Stimulated activated CD4-positive, alpha-beta T cell treated with anti-CD3 and anti-CD28 coated beads, Interleukin-12 subunit alpha, Interleukin-12 subunit beta, amount 100 ng/mL, for 4 hours (primary cell): Measurements from ENCODE around the gene SBF1.
A peak's percentile ranks its signal among the peaks of the same experiment; 100 is the strongest.

Experiments used
- DNase-seq: peaks from one replicate; pipeline ENCODE4 v3.0.0-alpha.2; 2020

Gene SBF1

DNA sequence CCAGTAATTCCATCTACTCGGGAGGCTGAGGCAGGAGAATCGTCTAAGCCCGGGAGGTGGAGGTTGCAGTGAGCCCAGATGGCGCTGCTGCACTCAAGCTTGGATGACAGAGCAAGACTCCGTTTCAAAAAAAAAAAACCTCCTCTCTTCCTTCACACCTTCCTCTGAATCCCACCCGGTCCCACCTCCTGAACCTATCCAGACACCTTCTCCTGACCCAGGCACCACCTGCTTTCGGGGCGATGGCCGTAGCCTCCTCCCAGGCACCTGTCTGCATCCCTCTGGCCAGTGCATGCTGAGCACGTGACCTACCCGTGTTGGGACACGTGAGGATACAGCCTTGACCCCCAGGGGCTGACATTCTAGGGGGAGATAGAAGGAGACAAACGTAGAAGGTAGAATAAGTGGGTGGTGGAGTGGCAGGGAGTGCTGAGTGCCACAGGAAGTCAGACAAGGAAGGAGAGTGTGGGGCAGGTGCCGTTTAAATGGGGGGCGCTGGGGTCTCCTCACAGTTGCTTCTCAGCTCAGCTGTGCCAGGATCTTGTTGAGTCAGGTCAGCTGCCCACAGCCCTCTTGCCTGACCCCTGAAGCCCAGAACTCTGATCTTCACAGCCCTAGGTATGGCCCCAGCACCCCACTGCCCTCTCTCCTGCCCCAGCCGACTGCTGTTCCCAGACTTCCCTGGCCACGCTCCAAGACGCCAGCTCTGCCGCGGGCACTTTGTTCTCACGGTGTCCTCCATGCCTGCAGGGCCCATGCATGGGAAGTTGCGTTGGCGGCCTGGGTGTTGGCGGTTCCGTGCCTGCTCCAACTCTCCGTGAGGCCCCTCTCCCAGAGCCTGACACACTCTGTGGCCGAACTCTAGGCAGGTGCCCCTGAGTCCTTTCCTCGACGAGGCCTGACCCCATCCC is 10.6 kb upstream of the SBF1 start:
- no peak for DNase-seq

- no peak for DNase-seq
These were observed 9.4 kb upstream of the SBF1 start for GRCh38 chr22:50483977-50484853.

GRCh38 chr22:50483556-50483955 is 8.7 kb upstream of the SBF1 start:
- DNase-seq = no peak

DNA sequence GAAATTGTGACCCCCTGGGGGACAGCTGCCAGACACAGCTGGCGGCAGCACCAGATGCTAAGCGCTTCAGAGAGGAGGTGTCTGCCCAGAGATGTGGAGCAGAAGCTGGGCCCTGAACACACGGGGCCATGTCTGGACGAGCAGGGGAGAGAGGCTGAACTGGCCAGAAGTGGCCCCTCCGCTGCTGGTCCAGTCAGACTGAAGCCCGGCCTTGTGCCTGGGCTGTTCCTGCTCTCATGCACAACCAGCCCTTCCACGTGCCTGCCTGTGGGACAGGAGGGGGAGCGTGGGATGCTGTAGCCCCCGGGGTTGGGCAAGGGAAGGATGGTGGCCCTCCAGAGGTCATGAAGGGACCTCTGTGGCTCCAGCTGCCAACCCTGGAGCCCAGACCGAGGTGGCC is 8.3 kb upstream of the SBF1 start:
- DNase-seq = no peak

- no peak for DNase-seq
These were observed 7.6 kb upstream of the SBF1 start for GRCh38 chr22:50482107-50483074.

DNA sequence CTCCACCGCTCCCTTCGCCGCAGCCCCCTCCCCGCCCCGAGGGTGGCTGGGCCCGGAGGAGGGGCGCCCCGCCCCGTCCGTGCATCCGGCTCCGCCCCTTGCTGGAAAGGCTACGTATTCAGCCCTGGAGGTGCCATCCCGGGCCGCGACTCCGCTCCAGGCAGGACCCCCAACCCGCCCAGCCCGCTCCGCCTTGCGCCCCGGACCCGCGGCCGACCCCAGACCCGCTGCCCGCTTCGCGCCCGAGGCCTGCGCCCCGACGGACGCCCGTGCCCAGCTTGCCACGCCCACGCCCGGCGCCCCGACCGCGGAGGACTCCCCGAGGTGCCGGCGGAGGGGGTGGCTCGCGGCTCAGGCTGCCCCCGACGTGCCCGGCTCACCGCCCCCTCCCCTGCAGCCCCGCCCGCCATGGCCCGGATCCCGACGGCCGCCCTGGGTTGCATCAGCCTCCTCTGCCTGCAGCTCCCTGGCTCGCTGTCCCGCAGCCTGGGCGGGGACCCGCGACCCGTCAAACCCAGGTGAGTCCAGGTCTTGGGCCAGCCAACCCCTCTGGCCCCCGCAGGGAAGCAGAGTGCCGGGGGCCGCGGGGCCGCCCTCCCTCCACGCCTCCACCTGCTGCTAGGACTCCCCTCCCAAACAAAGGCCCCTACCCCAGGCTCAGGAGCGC is 6.7 kb upstream of the SBF1 start, which contains the start of gene ADM2:
Gene ADM2, plus strand, starts transcription at position 104 of the 667 bp plus-strand sequence. Its CDS starts 305 bp downstream, at position 409.
- DNase-seq = peak; percentile 67

- no peak for DNase-seq
These were observed 6.2 kb upstream of the SBF1 start for GRCh38 chr22:50481045-50481439.

DNA sequence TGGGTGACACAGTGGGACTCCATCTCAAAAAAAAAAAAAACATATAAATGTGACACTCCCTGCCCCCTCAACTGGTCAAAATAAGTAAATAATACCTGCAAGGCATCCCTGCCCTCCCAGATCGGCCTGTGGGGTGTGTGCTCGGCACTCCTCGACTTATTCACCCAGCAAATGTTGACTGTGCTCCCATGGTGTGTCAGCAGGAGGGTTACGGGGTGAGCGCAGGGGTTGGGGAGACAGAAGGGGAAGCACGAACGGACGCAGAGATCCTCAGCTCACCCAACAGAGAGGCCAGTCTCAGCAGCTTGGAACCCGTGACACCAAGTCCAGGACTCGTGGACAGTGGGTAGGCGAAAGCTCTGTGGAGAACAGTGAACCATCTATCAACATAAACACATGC is 4.9 kb upstream of the SBF1 start:
- no peak for DNase-seq

DNA sequence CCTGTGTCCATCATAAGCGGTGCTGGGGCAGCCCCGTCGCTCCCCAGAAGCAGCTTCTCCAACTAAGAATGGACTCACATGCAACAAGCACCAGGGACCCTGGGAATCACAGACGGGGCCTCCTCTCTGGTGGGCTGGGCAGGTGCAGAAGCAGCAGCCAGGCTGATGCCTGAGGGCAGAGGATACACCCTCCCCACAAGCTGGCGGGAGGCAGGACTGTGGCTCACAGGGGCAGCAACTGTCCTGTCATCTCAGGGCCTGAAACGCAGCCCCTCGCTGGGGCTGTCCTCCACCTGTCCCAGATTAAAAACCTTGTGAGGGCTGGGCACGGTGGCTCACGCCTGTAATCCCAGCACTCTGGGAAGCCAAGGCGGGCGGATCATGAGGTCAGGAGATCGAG is 3.1 kb upstream of the SBF1 start:
- no peak for DNase-seq

DNA sequence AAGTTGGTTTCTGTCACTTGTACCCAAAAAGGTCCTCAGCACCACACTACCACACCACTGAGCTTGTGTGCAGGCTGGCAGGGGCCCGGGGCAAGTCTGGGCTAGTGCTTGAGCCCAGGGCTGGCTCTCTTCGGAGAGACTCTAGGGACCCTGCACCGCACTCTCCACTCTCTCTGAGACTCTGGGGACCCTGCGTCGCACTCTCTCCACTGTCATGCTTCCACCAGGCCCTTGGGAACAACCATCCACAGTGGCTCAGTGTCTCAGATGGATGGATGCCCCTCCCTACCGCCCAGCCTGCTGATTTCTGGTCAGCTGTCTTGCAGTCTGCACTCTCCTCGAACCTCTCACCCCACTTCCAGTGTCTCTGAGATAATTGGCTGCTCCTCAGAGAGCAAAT is 2.0 kb upstream of the SBF1 start:
- DNase-seq = no peak

DNA sequence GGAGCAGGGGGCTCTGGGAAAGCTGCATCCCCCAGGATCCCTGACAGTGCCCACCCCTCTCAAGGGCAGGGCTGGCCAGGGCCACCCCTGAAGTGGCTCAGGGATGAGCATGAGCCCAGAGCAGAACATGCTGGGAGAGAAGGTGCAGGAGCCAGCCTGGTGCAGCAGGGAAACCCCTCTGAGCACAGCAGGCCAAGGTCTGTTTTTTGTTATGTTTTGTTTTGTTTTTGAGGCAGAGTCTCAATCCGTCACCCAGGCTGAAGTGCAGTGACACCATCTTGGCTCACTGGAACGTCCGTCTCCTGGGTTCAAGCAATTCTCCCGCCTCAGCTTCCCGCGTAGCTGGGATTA is 792 bp upstream of the SBF1 start:
- no peak for DNase-seq

DNA sequence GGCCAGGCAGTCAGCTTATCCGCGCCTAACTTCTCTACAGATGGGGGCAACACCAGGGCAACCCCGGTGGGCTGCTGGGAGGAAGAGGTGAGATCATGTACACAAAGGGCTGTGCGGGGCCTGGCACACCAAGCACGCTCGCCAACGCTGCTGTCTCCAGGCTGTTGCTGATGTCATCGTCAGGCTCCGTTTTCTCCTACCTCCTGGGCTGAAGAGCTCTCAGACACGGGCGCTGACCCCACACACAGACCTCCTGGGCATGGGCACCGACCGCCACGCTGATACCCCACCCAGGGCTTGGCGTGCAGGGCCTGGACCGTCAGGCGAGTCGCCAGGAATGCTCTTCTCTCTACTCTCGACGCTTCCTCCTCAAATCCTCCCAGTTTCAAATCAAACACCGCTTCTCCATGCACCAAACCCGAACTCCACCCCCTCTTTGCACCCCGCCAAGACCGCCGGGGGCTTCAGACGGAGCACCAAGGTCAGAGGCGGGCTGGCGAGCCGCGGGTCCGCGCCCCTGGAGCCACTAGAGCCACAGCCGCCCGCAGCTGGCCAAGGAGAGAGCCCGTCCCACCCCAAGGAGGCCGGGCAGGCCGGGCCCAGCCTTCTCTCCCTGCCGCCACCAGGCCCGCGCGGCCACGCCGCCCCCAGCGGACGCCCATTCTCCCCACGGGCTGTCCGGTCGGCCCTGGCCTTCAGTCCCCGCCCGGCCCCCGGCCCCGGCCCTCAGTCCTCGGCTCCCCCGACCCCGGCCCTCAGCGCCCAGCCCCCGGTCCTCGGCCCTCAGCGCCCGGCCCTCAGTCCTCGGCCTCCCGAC is 772 bp downstream of the SBF1 start:
- DNase-seq = peak; percentile 24

GRCh38 chr22:50473088-50473487 is 1.7 kb downstream of the SBF1 start:
- DNase-seq = peak; percentile 30

DNA sequence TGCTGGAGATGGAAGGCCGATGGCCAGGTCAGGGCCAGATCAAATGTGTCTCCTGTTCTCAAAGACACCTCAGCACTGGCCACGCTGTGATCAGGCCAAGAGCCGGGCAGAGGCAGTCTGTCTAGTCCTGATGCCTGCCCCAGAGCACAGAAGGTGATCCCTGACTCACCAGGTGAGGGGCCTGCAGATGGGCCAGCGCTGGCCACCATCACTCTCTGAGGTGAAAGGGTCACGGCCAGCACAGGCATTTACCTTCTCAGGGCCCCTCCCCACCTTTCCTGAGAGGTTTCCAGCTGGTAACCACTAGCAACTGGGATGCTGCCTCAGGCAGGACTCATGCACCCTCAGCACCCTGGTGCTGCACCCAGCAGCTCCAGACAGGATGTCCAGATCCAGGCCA is 2.9 kb downstream of the SBF1 start:
- DNase-seq = no peak

DNA sequence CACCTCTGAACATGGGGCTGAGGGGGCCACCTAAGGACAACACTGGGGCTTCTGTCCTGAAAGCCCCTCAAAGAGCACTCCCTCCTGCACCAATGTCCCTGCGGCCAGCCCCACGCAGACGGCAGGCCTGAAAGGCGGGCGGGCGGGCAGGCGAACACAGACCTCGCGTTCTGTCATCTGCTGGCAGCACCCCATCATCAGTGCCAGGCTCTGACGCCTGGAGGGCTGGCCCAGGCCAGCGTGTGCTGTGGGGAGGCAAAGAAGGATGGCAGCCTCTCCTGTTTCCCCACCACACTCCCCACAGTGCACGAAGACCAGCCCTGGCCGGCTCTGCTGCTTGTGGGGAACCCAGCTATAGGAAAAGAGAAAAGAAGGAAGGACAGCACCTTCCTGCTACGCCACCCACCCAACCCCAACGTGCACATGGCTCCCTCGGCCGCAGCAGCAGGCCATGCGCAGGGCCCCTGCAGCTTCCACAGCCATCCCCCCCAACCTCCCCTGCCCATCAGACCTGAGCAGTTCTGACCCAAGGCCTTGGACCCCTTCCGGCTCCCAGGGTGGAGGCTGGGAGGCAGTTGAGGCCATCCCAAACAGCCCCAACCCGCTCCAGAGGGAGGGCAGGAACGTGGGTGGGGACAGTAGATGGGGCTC is 3.5 kb downstream of the SBF1 start:
- no peak for DNase-seq

DNA sequence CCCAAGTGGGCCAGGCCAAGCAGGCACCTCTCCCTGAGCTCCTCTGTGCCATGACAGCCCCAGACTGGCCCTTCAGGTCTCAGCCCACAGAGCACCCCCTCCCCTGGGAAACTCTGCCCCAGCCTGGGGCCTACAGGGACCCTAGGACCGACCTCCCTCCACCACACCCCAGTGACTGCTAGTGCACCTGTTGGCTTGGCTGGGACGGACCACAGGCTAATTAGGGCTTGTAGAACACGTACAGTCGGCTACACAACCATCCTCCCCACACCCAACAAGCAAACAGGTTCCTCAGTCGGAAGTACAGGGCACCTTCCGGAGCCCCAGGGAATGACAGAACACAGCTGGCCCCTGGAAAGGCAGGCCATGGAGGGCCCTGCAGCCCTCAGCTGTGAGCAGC is 4.3 kb downstream of the SBF1 start:
- DNase-seq = no peak

DNA sequence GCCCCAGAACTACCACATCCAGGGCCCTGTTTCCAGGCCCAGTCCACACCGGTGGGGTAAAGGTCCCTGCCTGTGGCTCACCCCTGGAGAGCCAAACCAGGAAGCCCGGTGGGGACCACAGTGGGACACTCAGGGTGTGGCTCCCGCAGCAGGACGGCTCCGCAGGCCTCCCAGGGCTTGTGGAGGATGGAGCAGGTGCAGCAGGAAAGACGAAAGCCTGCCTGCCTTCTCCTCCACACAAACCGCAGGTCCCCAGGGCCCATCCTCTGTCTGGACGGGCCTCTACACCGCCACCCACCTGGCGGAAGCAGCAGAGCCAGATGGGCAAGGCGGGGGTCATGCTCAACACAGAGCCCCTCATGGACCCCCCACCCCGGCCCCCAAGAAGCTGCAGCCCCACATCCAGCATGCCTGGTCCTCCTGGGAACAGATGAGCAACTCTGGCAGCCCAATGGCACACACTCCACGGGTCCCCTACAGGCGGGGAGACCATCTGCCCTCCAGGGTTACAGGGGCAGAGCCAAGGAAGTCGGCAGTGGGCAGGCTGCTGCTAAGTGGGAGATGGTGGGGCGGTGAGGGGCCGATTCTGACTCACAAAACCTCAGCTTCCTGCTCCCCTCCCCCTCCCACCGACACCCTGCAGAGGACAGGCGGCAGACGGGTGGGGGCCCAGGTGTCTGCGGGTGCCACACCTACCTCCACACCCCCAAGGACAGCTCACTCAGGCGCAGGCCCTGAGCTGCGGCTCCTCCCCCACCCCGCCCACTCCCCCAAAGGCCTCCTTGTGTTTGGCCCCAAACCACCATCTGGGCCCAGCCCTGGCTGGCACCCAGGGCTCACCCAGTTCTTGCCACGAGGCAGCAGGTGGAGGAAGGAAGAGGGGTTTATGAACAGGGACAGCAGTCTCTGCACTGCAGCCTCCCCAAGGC is 5.2 kb downstream of the SBF1 start:
- DNase-seq = peak; percentile 87

DNA sequence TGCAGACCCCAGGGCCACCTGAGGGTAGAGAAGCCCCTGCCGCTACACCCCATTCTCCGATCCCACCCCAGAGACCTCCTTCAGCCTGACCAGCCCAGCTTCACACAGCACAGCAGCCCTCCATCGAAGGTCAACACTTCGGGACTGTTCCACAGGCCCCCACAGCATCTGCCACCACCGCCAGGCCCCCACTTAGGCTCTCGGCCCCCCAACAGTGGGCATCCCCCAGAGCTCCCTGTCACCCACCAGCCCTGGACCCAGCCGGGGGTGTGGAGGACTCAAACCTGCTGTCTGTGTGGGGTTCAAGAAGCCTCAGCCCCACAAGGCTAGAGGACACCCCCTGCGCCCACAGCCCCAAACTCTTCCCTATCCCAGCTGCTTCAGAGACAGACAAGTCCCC is 6.2 kb downstream of the SBF1 start:
- DNase-seq = no peak

- DNase-seq = no peak
These were observed 6.9 kb downstream of the SBF1 start for GRCh38 chr22:50467773-50468440.
